ENCODE measurements around the gene CIITA.
A peak's percentile ranks its signal among the peaks of the same experiment; 100 is the strongest.

CIITA gene

GRCh38 chr16:10982465-10983150, 105.6 kb downstream of the CIITA start:
- DNase-seq: no peak

- DNase-seq: peak in 1 of 2 experiments; percentile 29
Observed at GRCh38 chr16:10983159-10983558, 106.2 kb downstream of the CIITA start.

- no peak for DNase-seq
Observed at GRCh38 chr16:10984509-10984908, 107.5 kb downstream of the CIITA start.

Data from activated CD4-positive, alpha-beta T cell treated with anti-CD3 and anti-CD28 coated beads, Interleukin-2, amount 50 U/mL, for 4 hours (primary cell).